PC-9 (cell line): Measurements from ENCODE around the gene WDR48. TPM values are rescaled to one million over a fixed set of nuclear protein-coding genes. Genes with fewer than 3 reads are reported as not detected.

Experiments used
- BruUV-seq: library from RNA; stranded (reverse); fragments of 400-500 nt; replicated peaks from 2 replicates; lab custom pipeline; 2021; lab: Mats Ljungman, UMichigan
- CTCF ChIA-PET: fragments of 300-600 bp; sonication (Branson Sonifier 250); formaldehyde crosslinking; loops from one replicate; lab custom pipeline; 2022; ENCODE audit warnings: antibody characterized with exemption; lab: Charles Lee
- POLR2A ChIA-PET: fragments of 300-600 bp; sonication (Branson Sonifier 250); formaldehyde crosslinking; loops from one replicate; lab custom pipeline; 2022; ENCODE audit warnings: antibody characterized with exemption; ENCODE audit not compliant: unreplicated experiment; lab: Charles Lee
- DNase-seq, 2 experiments: peaks; one replicate each; pipeline versions ENCODE4 v3.0.0 to v3.0.0-alpha.2; 2015 to 2022; ENCODE audit warnings: mixed read lengths in 1 of 2
- H2AFZ ChIP-seq: fragments of 200-600 bp; sonication (generic); 2 replicates; pipeline ENCODE4 v1.8.1; 2017; ENCODE audit warnings: antibody characterized with exemption
- H3F3A ChIP-seq: fragments of 200-600 bp; sonication (generic); 2 replicates; pipeline ENCODE4 v1.8.1; 2017; ENCODE audit warnings: antibody characterized with exemption, mild to moderate bottlenecking, low read depth; ENCODE audit not compliant: insufficient read depth
- H3K27ac ChIP-seq: fragments of 200-600 bp; sonication (generic); 2 replicates; pipeline ENCODE4 v1.6.1; 2016; ENCODE audit warnings: mixed run types
- H3K27me3 ChIP-seq: fragments of 200-600 bp; sonication (generic); 2 replicates; pipeline ENCODE4 v1.6.1; 2016; ENCODE audit warnings: low read depth, mixed run types; ENCODE audit not compliant: insufficient read depth
- H3K36me3 ChIP-seq: fragments of 200-600 bp; sonication (generic); 2 replicates; pipeline ENCODE4 v1.6.1; 2016; ENCODE audit warnings: low read depth, mixed run types
- H3K4me1 ChIP-seq: fragments of 200-600 bp; sonication (generic); replicated peaks from 2 replicates; pipeline ENCODE4 v1.6.1; 2016; ENCODE audit warnings: mixed run types; ENCODE audit not compliant: insufficient read depth
- H3K4me2 ChIP-seq: fragments of 200-600 bp; sonication (generic); 2 replicates; pipeline ENCODE4 v1.6.1; 2017; ENCODE audit warnings: mixed run types
- H3K4me3 ChIP-seq: fragments of 200-600 bp; sonication (generic); 2 replicates; pipeline ENCODE4 v1.6.1; 2016; ENCODE audit warnings: mixed run types
- H3K79me2 ChIP-seq: fragments of 200-600 bp; sonication (generic); 2 replicates; pipeline ENCODE4 v1.6.1; 2017; ENCODE audit warnings: low read depth, mixed run types
- H3K9me2 ChIP-seq: fragments of 200-600 bp; sonication (generic); 2 replicates; pipeline ENCODE4 v1.8.1; 2017; ENCODE audit warnings: mild to moderate bottlenecking; ENCODE audit not compliant: insufficient read depth
- H3K9me3 ChIP-seq: fragments of 200-600 bp; sonication (generic); 2 replicates; pipeline ENCODE4 v1.8.1; 2016; ENCODE audit warnings: low read depth; ENCODE audit not compliant: insufficient read depth
- H4K20me1 ChIP-seq: fragments of 200-600 bp; sonication (generic); 2 replicates; pipeline ENCODE4 v1.8.1; 2017; ENCODE audit not compliant: insufficient read depth
- EZH2 ChIP-seq: fragments of 200-600 bp; sonication (generic); IDR thresholded peaks from 2 replicates; pipeline ENCODE4 v1.8.0; 2017; ENCODE audit warnings: antibody characterized with exemption, low read depth
- intact Hi-C: fragments of 100-400 bp; cut with micrococcal nuclease; formaldehyde crosslinking; loops from one replicate; pipeline ENCODE4 v1.10.0; 2022; ENCODE audit not compliant: unreplicated experiment
- total RNA-seq: library from RNA; stranded (reverse); gene quantifications from 2 replicates; pipeline ENCODE4 v1.2.3, GENCODE V29; 2021
- TF ChIP-seq, protein P1 (sequence below): fragments of 200-600 bp; sonication (generic); conservative IDR thresholded peaks from 2 replicates; pipeline ENCODE4 v1.6.1; 2017; ENCODE audit warnings: mixed run types, antibody characterized with exemption, mild to moderate bottlenecking, moderate library complexity

WDR48 gene
- total RNA-seq, 1 experiment from 2014 or later: 31.2 TPM

DNA sequence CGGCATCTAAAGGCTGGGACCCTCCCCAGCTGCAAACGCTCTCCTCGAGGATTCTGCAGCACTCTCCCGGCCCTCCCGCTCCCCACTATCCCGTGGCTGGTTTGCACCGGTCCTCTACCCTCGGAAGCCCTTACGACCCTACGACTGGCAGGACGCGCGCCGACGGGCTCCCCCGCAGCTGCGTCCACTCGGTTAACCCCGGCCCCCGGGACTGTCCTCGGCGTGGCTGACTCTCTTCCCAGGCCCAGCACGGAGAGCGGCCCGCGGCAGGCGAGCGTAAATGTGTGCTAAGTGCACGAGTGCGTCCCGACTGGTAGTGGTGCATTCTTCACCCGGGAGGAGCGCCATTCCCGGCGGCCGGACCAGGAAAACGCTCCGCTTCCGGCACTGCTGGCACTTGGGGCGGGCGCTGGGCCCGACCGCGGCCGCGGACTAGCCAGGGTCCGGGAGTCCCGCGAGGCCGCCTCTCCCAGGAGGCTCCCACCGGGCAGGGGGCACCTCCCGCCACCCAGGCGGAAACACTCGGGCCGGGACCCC lies 55.1 kb downstream of the WDR48 start:
- Histone ChIP-seq H3K4me3 (peak overlapping the region; percentile 95), H3K9me3 (no peaks in the 10 kb centered on the region), H3K27ac (no peak overlapping the region), H3K36me3 (no peaks in the 10 kb centered on the region), H3K9me2 (no peaks in the 10 kb centered on the region), H3K4me1 (peaks cover 16% of the 10 kb centered on the region), H3K4me2 (peak overlapping the region; percentile 92), H3F3A (peaks cover under 1% of the 10 kb centered on the region; the same call in 1 of the 2 replicates), H2AFZ (peak overlapping the region; percentile 92), H3K27me3 (no peaks in the 10 kb centered on the region), H4K20me1 (no peaks in the 10 kb centered on the region; the same call in 1 of the 2 replicates), H3K79me2 (peaks cover 27% of the 10 kb centered on the region)
- CTCF ChIA-PET: interaction anchor here (1.5 kb wide), 1 partner anchor 19 kb away, joined by 6 read pairs; no protein-coding TSS in a partner anchor
- peak in 1 of 2 experiments; percentile 51 for DNase-seq
- no TSS peak for BruUV-seq
- POLR2A ChIA-PET: interaction anchor here (0.6 kb wide), 1 partner anchor 71 kb away, joined by 4 read pairs; no protein-coding TSS in a partner anchor
- intact Hi-C loops: loop anchor here (1.0 to 5.0 kb wide), 5 partner anchors 18 to 181 kb away; no protein-coding TSS in a partner anchor
- TF ChIP-seq EZH2: no peak
- TF ChIP-seq, protein P1, sequence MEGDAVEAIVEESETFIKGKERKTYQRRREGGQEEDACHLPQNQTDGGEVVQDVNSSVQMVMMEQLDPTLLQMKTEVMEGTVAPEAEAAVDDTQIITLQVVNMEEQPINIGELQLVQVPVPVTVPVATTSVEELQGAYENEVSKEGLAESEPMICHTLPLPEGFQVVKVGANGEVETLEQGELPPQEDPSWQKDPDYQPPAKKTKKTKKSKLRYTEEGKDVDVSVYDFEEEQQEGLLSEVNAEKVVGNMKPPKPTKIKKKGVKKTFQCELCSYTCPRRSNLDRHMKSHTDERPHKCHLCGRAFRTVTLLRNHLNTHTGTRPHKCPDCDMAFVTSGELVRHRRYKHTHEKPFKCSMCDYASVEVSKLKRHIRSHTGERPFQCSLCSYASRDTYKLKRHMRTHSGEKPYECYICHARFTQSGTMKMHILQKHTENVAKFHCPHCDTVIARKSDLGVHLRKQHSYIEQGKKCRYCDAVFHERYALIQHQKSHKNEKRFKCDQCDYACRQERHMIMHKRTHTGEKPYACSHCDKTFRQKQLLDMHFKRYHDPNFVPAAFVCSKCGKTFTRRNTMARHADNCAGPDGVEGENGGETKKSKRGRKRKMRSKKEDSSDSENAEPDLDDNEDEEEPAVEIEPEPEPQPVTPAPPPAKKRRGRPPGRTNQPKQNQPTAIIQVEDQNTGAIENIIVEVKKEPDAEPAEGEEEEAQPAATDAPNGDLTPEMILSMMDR: no peak

DNA sequence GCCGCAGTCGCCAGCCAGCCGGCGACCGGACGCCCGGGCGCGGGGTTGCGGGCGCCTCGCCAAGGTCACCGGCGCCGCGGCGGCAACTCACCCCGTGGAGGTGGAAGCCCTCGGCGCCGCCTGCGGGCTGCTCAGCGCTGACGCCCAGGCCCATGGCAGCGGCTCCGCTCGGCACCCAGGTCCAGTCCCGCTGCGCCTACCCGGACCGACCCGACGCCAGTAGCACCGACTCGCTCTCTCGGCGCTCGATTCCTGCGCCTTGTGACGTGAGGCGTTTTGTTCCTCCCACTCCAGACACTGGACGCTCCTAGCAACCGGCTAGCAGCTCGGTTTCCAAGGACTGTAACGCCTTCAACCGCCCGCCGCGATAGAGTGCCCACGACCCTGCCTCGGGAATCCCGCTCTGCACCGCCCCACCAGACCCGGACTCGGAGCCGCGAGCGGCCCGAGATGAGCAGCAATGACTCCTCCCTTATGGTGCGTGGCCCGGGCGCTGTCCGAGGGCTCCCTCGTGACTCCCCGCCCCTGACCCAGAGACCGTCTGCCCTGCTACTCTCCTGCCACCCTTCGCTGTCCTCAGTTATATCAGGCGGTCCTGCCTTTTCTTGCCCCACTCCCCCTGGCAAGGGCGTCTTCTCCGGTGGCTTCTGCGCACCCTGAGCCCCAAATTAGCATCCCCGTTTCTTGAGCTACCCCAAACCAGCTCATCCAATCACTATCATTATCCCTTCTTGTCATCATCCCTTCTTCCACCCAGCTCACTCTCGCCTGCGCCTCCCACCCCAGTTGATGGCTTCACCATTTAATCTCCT lies 55.8 kb downstream of the WDR48 start, which contains the start of the genes GORASP1 and TTC21A:
TSS of gene GORASP1 (minus strand) at position 240 of the 812 bp plus-strand sequence. CDS start at position 154, 86 bp downstream.
TSS of gene TTC21A (plus strand) at position 293 of the 812 bp plus-strand sequence. CDS start at position 451, 158 bp downstream.
- no TSS peak for BruUV-seq
- CTCF ChIA-PET: interaction anchor here (1.5 kb wide), 1 partner anchor 18 kb away, joined by 6 read pairs; no protein-coding TSS in a partner anchor
- POLR2A ChIA-PET: interaction anchor here (0.6 kb wide), 3 partner anchors 39 to 70 kb away, joined by 3 to 4 read pairs (median 4); no protein-coding TSS in a partner anchor
- peak; percentile 64 to 71 for DNase-seq
- no peaks in the 10 kb centered on the region; the same call in 1 of the 2 replicates for H4K20me1 ChIP-seq
- peaks cover 27% of the 10 kb centered on the region for H3K79me2 ChIP-seq
- no peaks in the 10 kb centered on the region for H3K27me3 ChIP-seq
- peak within 1 kb of the TSS; percentile 92 for H3K4me2 ChIP-seq
- no peaks in the 10 kb centered on the region for H3F3A ChIP-seq
- no peak for TF ChIP-seq EZH2
- TF ChIP-seq, protein P1: no peak
- H3K36me3 ChIP-seq: no peaks in the 10 kb centered on the region
- H2AFZ ChIP-seq: peak within 1 kb of the TSS; percentile 92
- H3K9me3 ChIP-seq: no peaks in the 10 kb centered on the region
- H3K9me2 ChIP-seq: no peaks in the 10 kb centered on the region
- H3K27ac ChIP-seq: no peak within 1 kb of the TSS
- H3K4me3 ChIP-seq: peak within 1 kb of the TSS; percentile 95
- intact Hi-C loops: loop anchor here (1.0 to 5.0 kb wide), 4 partner anchors 18 to 75 kb away; no protein-coding TSS in a partner anchor
- peaks cover 16% of the 10 kb centered on the region for H3K4me1 ChIP-seq

DNA sequence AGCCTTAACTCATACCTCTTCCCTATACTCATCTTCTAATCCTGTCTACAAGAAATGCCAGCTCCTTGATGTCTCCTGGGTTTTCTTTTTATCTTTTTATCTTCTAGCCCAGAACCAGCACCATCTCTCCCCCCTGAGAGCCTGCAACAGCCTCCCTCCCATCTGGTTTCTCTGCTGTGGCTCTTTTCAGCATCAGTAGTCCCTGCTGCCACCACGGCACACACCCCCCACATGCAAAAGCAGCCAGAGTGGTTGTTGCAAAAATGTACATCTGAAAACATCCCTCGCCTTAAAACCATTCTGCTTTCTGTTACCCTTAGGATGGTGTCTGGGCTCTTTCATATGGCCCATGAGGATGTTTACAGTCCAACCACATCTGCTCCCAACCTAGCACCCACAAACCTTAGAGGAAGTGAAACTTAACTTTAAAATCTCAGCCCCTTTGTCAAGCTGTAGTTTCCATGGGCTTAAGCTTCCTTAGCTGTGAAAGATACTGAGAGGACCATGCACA lies 56.4 kb downstream of the WDR48 start:
- no peaks in the 10 kb centered on the region for H3K9me2 ChIP-seq
- no peaks in the 10 kb centered on the region for H3K36me3 ChIP-seq
- no TSS peak for BruUV-seq
- TF ChIP-seq EZH2: no peak
- TF ChIP-seq, protein P1: no peak
- H3K4me1 ChIP-seq: peaks cover 16% of the 10 kb centered on the region
- H3K4me2 ChIP-seq: peak overlapping the region; percentile 92
- ChIA-PET POLR2A (interaction anchor here (0.6 kb wide), 2 partner anchors 39 to 44 kb away, joined by 3 to 4 read pairs; no protein-coding TSS in a partner anchor), CTCF (interaction anchor here (1.5 kb wide), 1 partner anchor 18 kb away, joined by 6 read pairs; no protein-coding TSS in a partner anchor)
- peak overlapping the region; percentile 95 for H3K4me3 ChIP-seq
- no peaks in the 10 kb centered on the region for H3K9me3 ChIP-seq
- no peaks in the 10 kb centered on the region; the same call in 1 of the 2 replicates for H4K20me1 ChIP-seq
- H3F3A ChIP-seq: no peaks in the 10 kb centered on the region
- DNase-seq: no peak
- H3K27me3 ChIP-seq: no peaks in the 10 kb centered on the region
- peaks cover 27% of the 10 kb centered on the region for H3K79me2 ChIP-seq
- H3K27ac ChIP-seq: no peak overlapping the region
- H2AFZ ChIP-seq: peak overlapping the region; percentile 92
- intact Hi-C loops: loop anchor here (5.0 kb wide), 1 partner anchor 74 kb away; no protein-coding TSS in a partner anchor
